Measurements from ENCODE around the gene VPS26A.
A peak's percentile ranks its signal among the peaks of the same experiment; 100 is the strongest.

GRCh38 chr10:69179743-69180524, 56.0 kb downstream of the VPS26A start, which contains the start of gene SUPV3L1:
- peak; percentile 88 for TF ChIP-seq POLR2A (IDR thresholded peaks at IDR 0.05; ENCODE audit: low read length)
- no peak for TF ChIP-seq GATA1 (IDR thresholded peaks at IDR 0.05; ENCODE audit: low read depth, low read length)
